Glutamatergic neuron (in vitro differentiated cells): Measurements from ENCODE around the gene TSNAXIP1. TPM values are rescaled to one million over a fixed set of nuclear protein-coding genes. Genes with fewer than 3 reads are reported as not detected.

Experiments used
- DNase-seq: peaks from one replicate; pipeline ENCODE4 v3.0.0; 2022
- H3K27ac Mint-ChIP-seq: one replicate; pipeline ENCODE4 v1.8.0; 2020; ENCODE audit warnings: mild to moderate bottlenecking, mixed read lengths, inconsistent platforms; ENCODE audit not compliant: unreplicated experiment
- H3K27me3 Mint-ChIP-seq: one replicate; pipeline ENCODE4 v1.8.0; 2020; ENCODE audit warnings: mild to moderate bottlenecking, moderate library complexity, mixed read lengths, inconsistent platforms; ENCODE audit not compliant: unreplicated experiment
- H3K36me3 Mint-ChIP-seq: one replicate; pipeline ENCODE4 v1.8.0; 2020; ENCODE audit warnings: mild to moderate bottlenecking, mixed read lengths, inconsistent platforms; ENCODE audit not compliant: unreplicated experiment
- H3K4me1 Mint-ChIP-seq: one replicate; pipeline ENCODE4 v1.8.0; 2020; ENCODE audit warnings: mild to moderate bottlenecking, low read depth, mixed read lengths, inconsistent platforms; ENCODE audit not compliant: unreplicated experiment
- H3K4me3 Mint-ChIP-seq: one replicate; pipeline ENCODE4 v1.8.0; 2020; ENCODE audit warnings: mild to moderate bottlenecking, mixed read lengths, inconsistent platforms; ENCODE audit not compliant: unreplicated experiment
- H3K9me3 Mint-ChIP-seq: one replicate; pipeline ENCODE4 v1.8.0; 2020; ENCODE audit warnings: mild to moderate bottlenecking, moderate library complexity, mixed read lengths, inconsistent platforms; ENCODE audit not compliant: unreplicated experiment
- total RNA-seq: library from RNA; stranded (reverse); fragmentation: NEBNext Ultra II Directional; extraction: Animal tissue kit (Norgen Biotek cat#: 25700); gene quantifications from one replicate; pipeline ENCODE4 v1.2.1, GENCODE V29; 2021; ENCODE audit not compliant: unreplicated experiment
- TF ChIP-seq, protein P1 (sequence below): fragments of 200-600 bp; sonication (generic); IDR thresholded peaks from one replicate; pipeline ENCODE4 v1.5.0; 2021; ENCODE audit not compliant: partially characterized antibody, unreplicated experiment

The TSNAXIP1 gene
- total RNA-seq, 1 donor from 2014 or later, result 3.4 TPM

DNA sequence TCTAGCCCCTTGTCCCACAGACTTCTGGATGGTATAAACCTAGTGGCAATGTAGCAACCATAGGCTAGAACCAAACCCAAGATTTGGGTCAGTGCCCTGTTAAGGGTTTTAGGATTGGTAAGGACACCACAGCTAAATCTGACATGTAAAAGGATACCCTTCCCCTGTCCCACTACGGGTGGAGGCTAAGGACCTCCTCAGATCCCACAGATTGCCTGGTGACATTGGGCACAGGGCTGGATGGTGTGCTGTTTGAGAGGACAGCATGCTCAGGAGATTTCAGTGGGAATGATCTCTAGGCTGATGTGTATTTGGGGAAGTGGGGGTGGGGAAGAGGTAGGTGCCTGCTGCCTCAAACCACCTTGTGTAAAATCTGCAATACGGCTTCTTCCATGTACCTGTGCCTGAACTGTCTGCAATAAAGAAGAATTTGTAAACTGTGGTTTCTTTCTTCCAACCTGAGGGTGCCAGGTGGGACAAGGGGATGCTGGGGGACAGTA, 65.5 kb downstream of the TSNAXIP1 start:
- no peaks in the 10 kb centered on the region for H3K36me3 Mint-ChIP-seq
- H3K4me1 Mint-ChIP-seq, result peaks cover 14% of the 10 kb centered on the region
- peak overlapping the region; percentile 56 for H3K27ac Mint-ChIP-seq
- DNase-seq, result no peak
- peaks cover 10% of the 10 kb centered on the region for H3K9me3 Mint-ChIP-seq
- TF ChIP-seq, protein P1, sequence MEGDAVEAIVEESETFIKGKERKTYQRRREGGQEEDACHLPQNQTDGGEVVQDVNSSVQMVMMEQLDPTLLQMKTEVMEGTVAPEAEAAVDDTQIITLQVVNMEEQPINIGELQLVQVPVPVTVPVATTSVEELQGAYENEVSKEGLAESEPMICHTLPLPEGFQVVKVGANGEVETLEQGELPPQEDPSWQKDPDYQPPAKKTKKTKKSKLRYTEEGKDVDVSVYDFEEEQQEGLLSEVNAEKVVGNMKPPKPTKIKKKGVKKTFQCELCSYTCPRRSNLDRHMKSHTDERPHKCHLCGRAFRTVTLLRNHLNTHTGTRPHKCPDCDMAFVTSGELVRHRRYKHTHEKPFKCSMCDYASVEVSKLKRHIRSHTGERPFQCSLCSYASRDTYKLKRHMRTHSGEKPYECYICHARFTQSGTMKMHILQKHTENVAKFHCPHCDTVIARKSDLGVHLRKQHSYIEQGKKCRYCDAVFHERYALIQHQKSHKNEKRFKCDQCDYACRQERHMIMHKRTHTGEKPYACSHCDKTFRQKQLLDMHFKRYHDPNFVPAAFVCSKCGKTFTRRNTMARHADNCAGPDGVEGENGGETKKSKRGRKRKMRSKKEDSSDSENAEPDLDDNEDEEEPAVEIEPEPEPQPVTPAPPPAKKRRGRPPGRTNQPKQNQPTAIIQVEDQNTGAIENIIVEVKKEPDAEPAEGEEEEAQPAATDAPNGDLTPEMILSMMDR, result no peak
- H3K27me3 Mint-ChIP-seq, result no peaks in the 10 kb centered on the region
- H3K4me3 Mint-ChIP-seq, result peak overlapping the region; percentile 55

DNA sequence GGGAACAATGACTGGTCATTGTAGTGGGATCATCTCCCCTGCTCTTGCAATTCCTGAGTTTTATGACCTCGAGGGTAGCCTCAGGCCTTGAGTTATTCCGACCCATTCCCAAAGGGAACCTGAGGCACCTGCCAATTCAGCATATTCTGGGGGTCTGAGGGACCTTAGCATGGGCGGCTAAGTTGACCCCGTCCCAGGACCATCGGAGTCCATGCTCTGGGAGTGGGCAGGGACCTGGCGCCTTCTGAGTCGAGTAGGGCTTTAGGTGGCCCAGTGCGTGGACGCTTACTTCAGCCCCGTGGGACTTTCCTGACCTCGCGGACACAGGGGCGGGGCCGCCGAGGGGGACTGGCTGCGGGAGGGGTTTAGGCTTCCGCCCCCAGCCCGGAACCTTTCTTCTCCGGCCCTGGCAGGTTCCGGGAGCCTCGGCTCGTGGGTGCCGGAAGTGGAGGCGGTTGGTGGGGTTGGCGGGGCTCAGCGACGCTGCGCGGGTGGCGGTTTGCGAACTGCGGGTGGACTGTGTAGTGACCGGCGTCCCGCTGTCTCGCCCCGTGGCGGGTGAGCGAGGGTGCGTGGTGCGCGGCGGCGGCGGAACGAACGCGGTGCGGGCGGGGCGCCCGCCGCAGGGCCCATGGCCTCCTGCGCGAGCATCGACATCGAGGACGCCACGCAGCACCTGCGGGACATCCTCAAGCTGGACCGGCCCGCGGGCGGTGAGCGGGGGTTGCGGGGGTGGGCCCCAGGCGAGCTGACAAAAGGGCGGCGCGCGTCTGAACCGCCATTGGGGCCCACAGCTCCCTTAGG, 66.1 kb downstream of the TSNAXIP1 start, which contains the start of gene EDC4:
Gene EDC4, plus strand, starts transcription at position 422 of the 804 bp plus-strand sequence. Its CDS starts 210 bp downstream, at position 632.
- TF ChIP-seq, protein P1, result no peak
- peaks cover 3% of the 10 kb centered on the region for H3K27me3 Mint-ChIP-seq
- peak within 1 kb of the TSS; percentile 94 for H3K4me3 Mint-ChIP-seq
- H3K36me3 Mint-ChIP-seq, result no peaks in the 10 kb centered on the region
- peak; percentile 88 for DNase-seq
- H3K9me3 Mint-ChIP-seq, result peaks cover 10% of the 10 kb centered on the region
- peak within 1 kb of the TSS; percentile 91 for H3K27ac Mint-ChIP-seq
- peaks cover 14% of the 10 kb centered on the region for H3K4me1 Mint-ChIP-seq

DNA sequence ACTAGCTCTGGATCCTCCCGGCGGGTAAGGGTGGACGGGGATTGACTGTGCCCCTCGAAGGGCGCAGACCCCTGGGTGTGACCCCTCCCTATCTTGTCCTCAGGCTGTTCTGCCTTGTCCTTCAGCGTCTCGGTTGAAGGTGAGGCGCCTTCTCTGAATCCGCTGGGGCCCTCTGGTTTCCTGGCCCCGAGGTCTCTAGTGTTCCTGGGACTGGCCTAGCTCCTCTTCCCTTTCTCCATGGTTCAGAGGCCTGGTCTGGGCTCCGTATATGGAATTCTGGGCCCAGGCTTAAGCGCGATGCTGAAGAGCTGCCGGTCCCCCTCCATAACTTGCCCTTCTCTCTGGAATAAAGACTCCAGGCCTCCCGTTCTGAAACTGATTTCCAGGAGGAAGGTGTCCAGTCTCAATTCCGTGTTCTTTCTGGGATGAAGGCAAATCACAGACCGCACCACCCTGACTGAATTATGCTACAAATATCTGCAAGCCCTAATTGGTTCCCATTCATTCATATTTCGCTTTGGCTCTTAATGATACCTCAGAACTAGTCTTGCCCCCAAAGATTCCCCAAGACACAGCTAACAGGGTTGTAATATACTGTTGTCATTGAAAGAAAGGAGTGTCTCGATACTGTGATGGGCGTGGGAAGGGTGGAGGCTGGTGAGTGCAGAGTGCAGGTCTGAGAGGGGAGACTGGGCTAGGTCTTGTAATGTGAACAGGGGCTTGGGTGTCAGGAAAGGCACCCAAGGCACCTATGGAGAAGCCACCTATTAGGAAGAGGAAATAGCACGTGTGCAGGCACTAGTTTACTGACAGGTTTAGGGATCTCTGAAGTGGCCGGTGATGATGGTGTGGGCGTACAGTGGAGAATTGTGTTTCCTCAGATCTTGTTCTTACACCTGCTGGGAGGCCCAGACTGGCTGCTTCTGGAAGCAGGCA, 67.0 kb downstream of the TSNAXIP1 start:
- Mint-ChIP-seq H3K36me3 (no peaks in the 10 kb centered on the region), H3K27ac (peak overlapping the region; percentile 91), H3K27me3 (peaks cover 3% of the 10 kb centered on the region), H3K4me3 (peak overlapping the region; percentile 94), H3K9me3 (peaks cover 10% of the 10 kb centered on the region), H3K4me1 (peaks cover 14% of the 10 kb centered on the region)
- no peak for DNase-seq
- TF ChIP-seq, protein P1, result no peak

DNA sequence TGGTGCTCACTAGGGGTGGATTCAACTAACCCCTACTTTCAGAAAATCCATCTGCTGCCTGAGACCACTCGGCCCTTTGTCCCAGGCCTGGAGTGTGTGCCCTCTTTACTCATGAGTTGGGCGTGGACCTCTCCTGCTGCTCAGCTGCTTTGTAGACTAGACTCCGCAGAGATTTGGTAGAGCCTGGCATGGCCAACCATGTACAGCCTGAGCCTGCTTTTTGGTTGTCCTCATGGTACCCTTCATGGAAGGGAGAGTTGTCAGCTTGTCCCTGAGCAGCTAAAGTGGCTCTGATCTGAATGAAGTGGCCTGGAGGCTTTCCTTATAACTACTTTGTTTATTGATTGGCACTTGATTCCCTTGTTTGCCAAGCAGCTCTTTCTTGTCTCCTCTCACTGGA, 67.7 kb downstream of the TSNAXIP1 start:
- Mint-ChIP-seq H3K36me3 (no peaks in the 10 kb centered on the region), H3K4me1 (peaks cover 14% of the 10 kb centered on the region), H3K9me3 (peaks cover 12% of the 10 kb centered on the region), H3K27me3 (peaks cover 3% of the 10 kb centered on the region), H3K4me3 (peak overlapping the region; percentile 94), H3K27ac (peak overlapping the region; percentile 91)
- DNase-seq, result no peak
- TF ChIP-seq, protein P1, result no peak
